Measurements from ENCODE around the gene CSF2. TPM values are rescaled to one million over a fixed set of nuclear protein-coding genes. Genes with fewer than 3 reads are reported as not detected.

CSF2 gene
- total RNA-seq, 2 experiments from 2014 or later = not detected

DNA sequence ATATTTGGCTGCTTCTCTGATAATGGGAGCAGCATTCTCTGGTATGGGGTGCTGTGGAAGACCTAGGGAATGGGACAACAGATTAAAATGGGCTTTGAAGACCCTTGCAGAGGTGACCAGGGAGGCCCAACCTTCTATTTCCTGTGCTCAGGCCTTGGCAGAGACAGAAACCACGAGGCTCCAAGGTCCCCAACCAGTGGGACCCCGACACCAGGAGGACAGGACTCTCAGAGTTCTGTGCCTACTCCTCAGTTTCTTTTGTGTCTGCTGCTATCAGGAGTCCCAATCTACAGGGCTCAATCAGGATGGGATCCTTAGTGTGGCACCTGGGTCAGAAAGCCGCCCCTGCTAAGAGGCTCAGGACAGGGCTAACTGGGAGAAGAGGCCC lies 29.3 kb downstream of the CSF2 start:
- Mint-ChIP-seq H3K4me3 (no peak overlapping the region), H3K27me3 (no peaks in the 10 kb centered on the region), H3K36me3 (ENCODE audit: low read depth) (no peaks in the 10 kb centered on the region), H3K27ac (peak overlapping the region; percentile 81), H3K4me1 (ENCODE audit: low read depth) (peaks cover 72% of the 10 kb centered on the region), H3K9me3 (no peaks in the 10 kb centered on the region)
- no peaks in the 10 kb centered on the region for H3K36me3 ChIP-seq (ENCODE audit: insufficient read depth, low read length)
- H3K9me3 ChIP-seq (ENCODE audit: control insufficient read depth in 1 of 2, insufficient read depth in 1 of 2, low read length in 2 of 2) = no peaks in the 10 kb centered on the region
- DNase-seq (no peak), ATAC-seq (ENCODE audit: poor library complexity) (no peak)
- ChIA-PET POLR2A (interaction anchor here (1.0 kb wide), 1 partner anchor 9 kb away, joined by 6 read pairs; no protein-coding TSS in a partner anchor), CTCF (interaction anchor here (1.6 kb wide), 1 partner anchor 40 kb away, joined by 4 read pairs; no protein-coding TSS in a partner anchor)
- peaks cover 75% of the 10 kb centered on the region for H3K4me1 ChIP-seq (ENCODE audit: insufficient read depth, low read length)
- H3K27me3 ChIP-seq (ENCODE audit: control insufficient read depth in 1 of 2, insufficient read depth in 2 of 2, low read length in 2 of 2) = no peaks in the 10 kb centered on the region
- TF ChIP-seq, protein P1, sequence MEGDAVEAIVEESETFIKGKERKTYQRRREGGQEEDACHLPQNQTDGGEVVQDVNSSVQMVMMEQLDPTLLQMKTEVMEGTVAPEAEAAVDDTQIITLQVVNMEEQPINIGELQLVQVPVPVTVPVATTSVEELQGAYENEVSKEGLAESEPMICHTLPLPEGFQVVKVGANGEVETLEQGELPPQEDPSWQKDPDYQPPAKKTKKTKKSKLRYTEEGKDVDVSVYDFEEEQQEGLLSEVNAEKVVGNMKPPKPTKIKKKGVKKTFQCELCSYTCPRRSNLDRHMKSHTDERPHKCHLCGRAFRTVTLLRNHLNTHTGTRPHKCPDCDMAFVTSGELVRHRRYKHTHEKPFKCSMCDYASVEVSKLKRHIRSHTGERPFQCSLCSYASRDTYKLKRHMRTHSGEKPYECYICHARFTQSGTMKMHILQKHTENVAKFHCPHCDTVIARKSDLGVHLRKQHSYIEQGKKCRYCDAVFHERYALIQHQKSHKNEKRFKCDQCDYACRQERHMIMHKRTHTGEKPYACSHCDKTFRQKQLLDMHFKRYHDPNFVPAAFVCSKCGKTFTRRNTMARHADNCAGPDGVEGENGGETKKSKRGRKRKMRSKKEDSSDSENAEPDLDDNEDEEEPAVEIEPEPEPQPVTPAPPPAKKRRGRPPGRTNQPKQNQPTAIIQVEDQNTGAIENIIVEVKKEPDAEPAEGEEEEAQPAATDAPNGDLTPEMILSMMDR (IDR thresholded peaks at IDR 0.05) = no peak
- H3K4me3 ChIP-seq (ENCODE audit: low read length) = no peak overlapping the region
- intact Hi-C loops (cut with DNase I, micrococcal nuclease) = loop anchor here in 1 of 2 experiments (2.0 kb wide), 1 partner anchor 38 kb away; no protein-coding TSS in a partner anchor
- H3K27ac ChIP-seq (ENCODE audit: low read depth in 1 of 2, low read length in 2 of 2) = peak overlapping the region; percentile 66 to 90

DNA sequence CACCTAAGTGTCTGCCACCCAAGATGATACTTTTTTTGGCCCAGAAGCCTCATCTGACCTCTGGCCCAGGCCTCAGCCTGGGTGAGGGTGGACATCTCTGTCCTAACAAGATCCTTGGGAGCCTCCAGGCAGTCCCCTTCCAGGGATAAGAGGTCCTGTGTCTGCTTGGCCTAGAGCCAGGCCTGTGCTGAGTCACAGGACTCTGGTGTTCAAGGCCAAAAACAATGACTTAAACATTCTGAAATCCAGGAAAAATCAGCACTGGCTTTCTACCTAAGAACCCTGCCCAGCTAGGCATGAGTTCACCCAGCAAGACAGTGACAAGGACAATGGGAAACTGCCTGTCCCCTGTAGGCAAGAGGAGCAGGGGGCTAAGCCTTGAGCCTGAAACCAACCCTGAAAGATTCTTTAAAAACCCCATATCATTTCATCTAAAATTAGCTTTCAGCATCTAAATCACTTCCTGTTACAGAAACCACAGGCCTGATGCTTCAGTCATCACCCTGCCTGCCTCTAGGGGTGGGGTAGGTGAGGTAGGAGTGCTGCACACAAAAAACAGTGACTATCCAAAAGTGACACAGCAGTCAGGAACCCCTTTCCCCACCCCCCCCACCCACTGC lies 29.9 kb downstream of the CSF2 start:
- Mint-ChIP-seq H3K4me1 (ENCODE audit: low read depth) (peaks cover 72% of the 10 kb centered on the region), H3K27ac (peak overlapping the region; percentile 81), H3K9me3 (no peaks in the 10 kb centered on the region), H3K4me3 (peak overlapping the region; percentile 72), H3K36me3 (ENCODE audit: low read depth) (no peaks in the 10 kb centered on the region), H3K27me3 (no peaks in the 10 kb centered on the region)
- intact Hi-C loops (cut with DNase I, micrococcal nuclease) = loop anchor here in 1 of 2 experiments (2.0 kb wide), 1 partner anchor 39 kb away; no protein-coding TSS in a partner anchor
- DNase-seq = peak; percentile 42 to 94 (median 59)
- TF ChIP-seq, protein P1 (IDR thresholded peaks at IDR 0.05) = peak; percentile 22
- peak; percentile 82 for ATAC-seq (ENCODE audit: poor library complexity)
- Histone ChIP-seq H3K27ac (ENCODE audit: low read depth in 1 of 2, low read length in 2 of 2) (peak overlapping the region; percentile 66 to 90), H3K9me3 (ENCODE audit: control insufficient read depth in 1 of 2, insufficient read depth in 1 of 2, low read length in 2 of 2) (no peaks in the 10 kb centered on the region), H3K36me3 (ENCODE audit: insufficient read depth, low read length) (no peaks in the 10 kb centered on the region), H3K4me1 (ENCODE audit: insufficient read depth, low read length) (peaks cover 73% of the 10 kb centered on the region), H3K4me3 (ENCODE audit: low read length) (no peak overlapping the region), H3K27me3 (ENCODE audit: control insufficient read depth in 1 of 2, insufficient read depth in 2 of 2, low read length in 2 of 2) (no peaks in the 10 kb centered on the region)
- ChIA-PET CTCF (interaction anchor here (1.6 kb wide), 1 partner anchor 40 kb away, joined by 4 read pairs; no protein-coding TSS in a partner anchor), POLR2A (interaction anchor here (0.6 to 0.8 kb wide), 2 partner anchors 40 to 190 kb away, joined by 3 read pairs; partner anchors contain the start of gene SLC22A4)

DNA sequence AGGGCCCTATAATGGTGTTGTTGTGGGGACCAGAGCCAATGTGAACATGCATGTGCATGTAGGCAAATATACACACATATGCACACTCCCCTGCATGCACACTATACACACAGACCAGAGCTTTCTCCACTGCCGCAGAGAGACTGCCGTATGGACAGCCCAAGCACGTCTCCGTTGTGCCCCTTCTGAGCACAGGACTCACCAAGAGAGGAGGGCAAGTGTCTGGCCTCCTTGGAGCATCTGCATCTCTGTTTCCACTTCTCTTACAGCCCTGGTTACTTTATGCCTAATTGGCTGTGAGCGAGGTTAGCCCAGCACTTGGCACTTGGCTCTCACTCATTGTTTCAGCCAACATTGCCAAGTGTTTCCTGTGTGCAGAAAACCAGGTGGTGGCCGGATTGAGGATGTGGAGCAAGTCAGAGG lies 30.4 kb downstream of the CSF2 start:
- ChIA-PET POLR2A (interaction anchor here (0.6 to 0.8 kb wide), 2 partner anchors 40 to 190 kb away, joined by 3 read pairs; partner anchors contain the start of gene SLC22A4), CTCF (interaction anchor here (0.6 kb wide), 1 partner anchor 38 kb away, joined by 5 read pairs; no protein-coding TSS in a partner anchor)
- no peaks in the 10 kb centered on the region for H3K36me3 ChIP-seq (ENCODE audit: insufficient read depth, low read length)
- intact Hi-C loops (cut with DNase I, micrococcal nuclease) = loop anchor here in 1 of 2 experiments (2.0 kb wide), 1 partner anchor 39 kb away; no protein-coding TSS in a partner anchor
- ATAC-seq (ENCODE audit: poor library complexity) (no peak), DNase-seq (peak in 1 of 14 experiments; percentile 56)
- H3K27ac ChIP-seq (ENCODE audit: low read depth in 1 of 2, low read length in 2 of 2) = peak overlapping the region in 1 of 2 donors; percentile 42
- Mint-ChIP-seq H3K36me3 (ENCODE audit: low read depth) (no peaks in the 10 kb centered on the region), H3K27me3 (no peaks in the 10 kb centered on the region), H3K4me3 (peak overlapping the region; percentile 72), H3K4me1 (ENCODE audit: low read depth) (peaks cover 68% of the 10 kb centered on the region), H3K27ac (peak overlapping the region; percentile 81), H3K9me3 (no peaks in the 10 kb centered on the region)
- no peaks in the 10 kb centered on the region for H3K9me3 ChIP-seq (ENCODE audit: control insufficient read depth in 1 of 2, insufficient read depth in 1 of 2, low read length in 2 of 2)
- no peaks in the 10 kb centered on the region for H3K27me3 ChIP-seq (ENCODE audit: control insufficient read depth in 1 of 2, insufficient read depth in 2 of 2, low read length in 2 of 2)
- H3K4me1 ChIP-seq (ENCODE audit: insufficient read depth, low read length) = peaks cover 71% of the 10 kb centered on the region
- TF ChIP-seq, protein P1 (IDR thresholded peaks at IDR 0.05) = no peak
- H3K4me3 ChIP-seq (ENCODE audit: low read length) = no peak overlapping the region

Measured in CD4-positive, alpha-beta T cell (primary cell).